ENCODE data around the gene MAEA.

Gene MAEA

DNA sequence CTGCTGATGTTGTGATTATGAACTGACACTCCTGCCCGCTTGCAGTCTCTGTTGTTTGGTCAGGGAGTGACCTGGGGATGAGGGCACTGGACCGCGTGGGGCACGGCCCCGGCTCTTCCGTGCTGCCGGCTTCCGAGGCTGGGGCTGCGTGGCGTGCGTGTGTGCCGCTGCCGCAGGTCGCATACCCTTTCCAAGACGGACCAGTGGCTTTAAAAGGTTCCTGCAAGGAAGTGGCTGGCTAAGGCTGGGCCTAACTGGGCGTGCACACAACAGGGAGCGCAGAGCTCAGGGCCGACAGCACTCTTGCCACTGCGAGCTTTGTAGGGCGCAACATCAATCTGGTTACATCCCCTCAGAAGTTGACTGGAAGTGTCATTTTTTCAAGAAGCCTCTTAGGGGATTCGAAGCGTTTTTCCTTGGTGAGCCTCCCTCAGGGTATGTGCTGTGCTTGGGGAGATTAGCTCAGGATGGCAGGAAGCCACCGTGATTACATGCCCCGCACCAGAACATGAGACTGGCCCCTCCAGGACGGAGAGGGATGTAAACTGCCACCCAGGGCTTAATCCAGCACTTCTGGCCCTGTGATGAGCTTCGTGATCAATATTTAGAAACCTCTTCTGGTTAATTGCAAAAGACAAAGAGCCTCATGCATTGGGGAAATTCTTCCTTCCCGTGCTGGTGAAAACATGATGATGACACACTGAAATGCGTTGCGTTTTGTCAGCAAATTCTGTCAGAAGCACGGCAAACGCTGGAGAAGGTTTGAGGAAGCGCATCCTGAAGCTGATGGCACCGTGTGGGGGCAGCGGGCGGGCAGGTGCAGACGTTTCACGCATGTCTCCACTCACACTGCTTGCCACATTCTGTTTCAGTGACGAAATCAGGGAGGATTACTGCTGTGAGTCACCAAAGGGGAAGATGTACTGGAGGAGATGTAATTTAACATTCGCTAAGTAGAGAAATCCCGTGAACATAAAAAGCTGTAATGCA is 11.1 kb downstream of the MAEA start:
- TF ChIP-seq, protein P1, sequence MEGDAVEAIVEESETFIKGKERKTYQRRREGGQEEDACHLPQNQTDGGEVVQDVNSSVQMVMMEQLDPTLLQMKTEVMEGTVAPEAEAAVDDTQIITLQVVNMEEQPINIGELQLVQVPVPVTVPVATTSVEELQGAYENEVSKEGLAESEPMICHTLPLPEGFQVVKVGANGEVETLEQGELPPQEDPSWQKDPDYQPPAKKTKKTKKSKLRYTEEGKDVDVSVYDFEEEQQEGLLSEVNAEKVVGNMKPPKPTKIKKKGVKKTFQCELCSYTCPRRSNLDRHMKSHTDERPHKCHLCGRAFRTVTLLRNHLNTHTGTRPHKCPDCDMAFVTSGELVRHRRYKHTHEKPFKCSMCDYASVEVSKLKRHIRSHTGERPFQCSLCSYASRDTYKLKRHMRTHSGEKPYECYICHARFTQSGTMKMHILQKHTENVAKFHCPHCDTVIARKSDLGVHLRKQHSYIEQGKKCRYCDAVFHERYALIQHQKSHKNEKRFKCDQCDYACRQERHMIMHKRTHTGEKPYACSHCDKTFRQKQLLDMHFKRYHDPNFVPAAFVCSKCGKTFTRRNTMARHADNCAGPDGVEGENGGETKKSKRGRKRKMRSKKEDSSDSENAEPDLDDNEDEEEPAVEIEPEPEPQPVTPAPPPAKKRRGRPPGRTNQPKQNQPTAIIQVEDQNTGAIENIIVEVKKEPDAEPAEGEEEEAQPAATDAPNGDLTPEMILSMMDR (IDR thresholded peaks at IDR 0.05) = no peak

DNA sequence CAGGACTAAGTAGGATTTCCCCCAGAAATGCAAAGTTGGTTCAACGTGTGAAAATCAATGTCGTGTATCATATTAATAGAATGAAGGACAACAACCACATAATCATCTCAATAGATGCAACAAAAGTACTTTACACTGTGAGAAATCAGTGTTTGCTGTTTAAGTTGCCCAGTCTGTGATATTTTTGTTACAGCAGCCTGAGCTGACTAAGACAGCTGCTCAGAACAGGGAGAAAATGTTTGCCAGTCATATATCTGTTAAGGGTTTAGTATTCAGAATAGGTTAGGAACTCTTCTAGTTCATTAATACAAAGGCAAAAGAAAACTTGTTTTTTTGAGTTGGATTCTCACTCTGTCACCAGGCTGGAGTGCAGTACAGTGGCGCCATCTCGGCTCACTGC is 12.5 kb downstream of the MAEA start:
- TF ChIP-seq, protein P1 (IDR thresholded peaks at IDR 0.05) = no peak

DNA sequence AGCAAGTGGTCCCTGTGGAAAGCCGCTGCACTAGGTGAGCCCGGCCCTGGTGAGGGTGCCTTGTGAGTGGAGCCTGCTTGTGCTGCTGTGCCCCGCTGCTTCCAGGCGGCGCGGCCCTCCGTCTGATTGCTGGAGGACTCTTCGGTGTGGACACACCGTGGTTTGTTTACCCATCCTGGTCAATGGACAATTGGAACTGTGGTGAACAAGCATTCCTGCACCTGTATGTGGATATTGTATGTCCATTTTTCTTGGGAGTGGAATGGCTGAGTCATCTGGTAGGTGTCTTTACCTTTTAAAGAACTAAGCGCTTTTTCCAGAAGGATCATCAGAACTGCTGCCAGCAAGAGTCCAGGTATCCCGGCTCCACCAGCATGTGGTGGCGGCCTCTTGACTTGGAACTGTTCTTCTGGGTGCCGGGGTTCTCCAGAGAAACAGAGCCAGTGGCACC is 15.6 kb downstream of the MAEA start:
- TF ChIP-seq, protein P1 (IDR thresholded peaks at IDR 0.05) = no peak

DNA sequence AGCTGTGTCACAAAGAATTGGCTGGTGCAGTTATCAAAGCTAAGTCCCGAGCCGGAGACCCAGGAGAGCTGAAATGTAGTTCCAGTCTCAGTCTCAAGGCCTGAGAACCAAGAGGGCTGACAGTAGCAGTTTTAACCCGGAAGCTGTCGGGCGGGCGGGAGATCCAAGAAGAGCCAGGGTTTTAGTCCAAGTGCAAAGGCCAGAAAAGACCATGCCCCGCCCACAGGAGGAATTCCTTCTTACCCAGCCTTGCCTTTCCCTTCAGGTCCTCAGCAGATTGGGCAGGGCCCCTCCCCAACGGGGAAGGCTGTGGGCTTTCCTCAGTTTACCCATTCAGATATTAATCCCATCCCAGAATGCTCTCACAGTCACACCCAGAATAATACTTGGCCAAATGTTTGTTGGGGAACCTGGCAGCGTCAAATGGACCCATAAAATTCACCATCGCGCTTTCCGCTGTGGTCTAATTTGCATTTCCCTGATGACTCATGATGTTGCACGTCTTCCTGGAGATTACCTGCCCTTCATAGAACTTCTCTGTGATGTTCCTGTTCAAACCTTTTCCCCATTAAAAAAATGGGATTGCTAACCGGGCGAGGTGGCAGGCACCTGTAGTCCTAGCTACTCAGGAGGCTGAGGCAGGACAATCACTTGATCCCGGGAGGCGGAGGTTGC is 16.2 kb downstream of the MAEA start:
- TF ChIP-seq, protein P1 (IDR thresholded peaks at IDR 0.05) = no peak

DNA sequence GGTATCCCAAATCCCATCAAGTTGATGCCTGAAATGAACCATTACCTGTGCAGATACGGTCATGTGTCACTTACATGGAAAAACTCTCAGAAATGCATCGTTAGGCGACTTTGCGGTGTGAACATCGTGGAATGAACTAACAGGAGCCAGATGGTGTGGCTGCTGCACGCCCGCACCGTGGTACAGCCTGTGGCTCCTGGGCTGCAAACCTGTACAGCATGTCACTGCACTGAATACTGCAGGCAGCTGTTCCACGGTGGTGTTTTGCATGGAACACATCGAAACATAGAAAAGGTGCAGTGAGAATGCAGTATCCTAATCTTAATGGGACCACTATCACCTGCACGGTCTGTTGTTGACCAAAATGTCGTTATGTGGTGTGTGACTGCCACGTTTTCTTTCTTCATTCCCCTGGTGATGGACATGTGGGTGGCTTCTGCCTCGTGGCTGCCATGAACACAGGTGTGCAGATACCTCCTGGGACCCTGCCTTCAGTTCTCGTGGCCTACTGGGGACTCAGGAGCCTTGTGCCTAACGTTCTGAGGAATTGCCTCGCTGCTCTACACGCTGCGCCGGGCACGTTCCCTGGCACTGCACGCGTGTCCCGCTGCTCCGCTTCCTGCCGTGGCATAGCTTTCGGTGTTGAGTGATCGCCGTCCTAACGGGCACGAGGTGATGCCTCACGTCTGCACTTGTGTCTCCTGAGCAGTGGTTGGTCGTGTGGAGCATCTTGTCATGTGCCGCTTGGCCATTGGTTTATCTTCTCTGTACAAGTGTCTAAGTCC is 18.5 kb downstream of the MAEA start:
- TF ChIP-seq, protein P1 (IDR thresholded peaks at IDR 0.05) = no peak

DNA sequence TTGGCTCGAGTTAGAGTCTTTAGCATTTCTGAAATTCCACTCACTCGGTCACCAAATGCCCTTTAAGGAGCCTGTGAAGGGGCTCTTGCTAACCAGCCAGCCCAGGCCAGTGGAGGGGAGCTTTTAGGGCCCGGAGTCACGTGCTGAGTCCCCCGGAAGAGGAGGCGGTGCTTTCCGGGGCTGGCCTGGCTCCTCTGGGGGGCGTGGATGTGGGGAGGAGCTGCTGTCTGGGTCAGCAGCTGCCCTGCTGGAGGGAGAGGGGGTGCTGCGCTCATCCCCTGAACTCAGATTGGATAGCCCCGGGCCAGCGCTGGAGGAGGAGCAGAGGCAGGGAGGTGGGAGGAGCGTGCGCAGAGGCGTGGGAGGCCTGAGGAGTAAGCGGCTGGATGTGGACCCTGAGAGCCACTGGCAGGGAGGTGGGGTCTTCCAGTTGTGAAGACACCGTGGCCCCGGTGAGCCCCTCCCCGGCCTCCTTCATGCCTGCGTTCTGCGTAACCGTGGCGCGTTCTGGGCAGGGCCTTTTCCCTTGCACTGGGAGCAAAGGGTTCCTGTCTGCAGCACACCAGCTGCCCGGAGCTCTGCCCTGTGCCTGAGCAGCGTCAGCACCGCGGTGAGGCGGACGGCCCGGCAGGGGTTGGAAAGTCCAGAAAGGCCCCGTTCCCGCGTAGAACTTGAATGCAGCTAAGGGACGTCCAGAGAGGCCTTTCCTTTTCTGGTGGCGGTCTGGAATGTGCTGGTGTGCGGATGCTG is 19.7 kb downstream of the MAEA start:
- TF ChIP-seq, protein P1 (IDR thresholded peaks at IDR 0.05) = no peak
